ENCODE data around the gene EYA4.

Gene EYA4

DNA sequence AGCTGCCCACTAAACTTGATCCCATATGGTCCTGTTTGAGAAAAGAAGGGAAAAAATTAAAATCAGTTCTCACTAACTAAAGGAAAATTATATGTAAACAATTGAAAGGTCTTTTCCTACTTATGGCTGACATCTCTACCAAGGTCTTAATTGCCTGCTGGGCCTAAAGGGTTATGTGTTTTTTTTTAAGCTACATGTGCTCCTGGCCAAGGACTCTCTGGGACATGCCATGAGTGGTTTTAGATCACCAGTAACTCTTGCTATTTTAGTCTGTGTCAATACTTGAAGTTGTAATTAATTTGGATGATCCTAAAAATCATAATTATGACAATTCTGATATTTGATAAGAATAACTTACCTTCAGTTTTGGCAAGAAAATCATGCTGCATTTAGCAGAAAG lies 35.9 kb upstream of the EYA4 start:
- H3K4me3 ChIP-seq (ENCODE audit: low read depth, low read length): no peak overlapping the region
- TF ChIP-seq, protein P1, sequence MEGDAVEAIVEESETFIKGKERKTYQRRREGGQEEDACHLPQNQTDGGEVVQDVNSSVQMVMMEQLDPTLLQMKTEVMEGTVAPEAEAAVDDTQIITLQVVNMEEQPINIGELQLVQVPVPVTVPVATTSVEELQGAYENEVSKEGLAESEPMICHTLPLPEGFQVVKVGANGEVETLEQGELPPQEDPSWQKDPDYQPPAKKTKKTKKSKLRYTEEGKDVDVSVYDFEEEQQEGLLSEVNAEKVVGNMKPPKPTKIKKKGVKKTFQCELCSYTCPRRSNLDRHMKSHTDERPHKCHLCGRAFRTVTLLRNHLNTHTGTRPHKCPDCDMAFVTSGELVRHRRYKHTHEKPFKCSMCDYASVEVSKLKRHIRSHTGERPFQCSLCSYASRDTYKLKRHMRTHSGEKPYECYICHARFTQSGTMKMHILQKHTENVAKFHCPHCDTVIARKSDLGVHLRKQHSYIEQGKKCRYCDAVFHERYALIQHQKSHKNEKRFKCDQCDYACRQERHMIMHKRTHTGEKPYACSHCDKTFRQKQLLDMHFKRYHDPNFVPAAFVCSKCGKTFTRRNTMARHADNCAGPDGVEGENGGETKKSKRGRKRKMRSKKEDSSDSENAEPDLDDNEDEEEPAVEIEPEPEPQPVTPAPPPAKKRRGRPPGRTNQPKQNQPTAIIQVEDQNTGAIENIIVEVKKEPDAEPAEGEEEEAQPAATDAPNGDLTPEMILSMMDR (IDR thresholded peaks at IDR 0.05; ENCODE audit: low read depth, low read length): no peak

DNA sequence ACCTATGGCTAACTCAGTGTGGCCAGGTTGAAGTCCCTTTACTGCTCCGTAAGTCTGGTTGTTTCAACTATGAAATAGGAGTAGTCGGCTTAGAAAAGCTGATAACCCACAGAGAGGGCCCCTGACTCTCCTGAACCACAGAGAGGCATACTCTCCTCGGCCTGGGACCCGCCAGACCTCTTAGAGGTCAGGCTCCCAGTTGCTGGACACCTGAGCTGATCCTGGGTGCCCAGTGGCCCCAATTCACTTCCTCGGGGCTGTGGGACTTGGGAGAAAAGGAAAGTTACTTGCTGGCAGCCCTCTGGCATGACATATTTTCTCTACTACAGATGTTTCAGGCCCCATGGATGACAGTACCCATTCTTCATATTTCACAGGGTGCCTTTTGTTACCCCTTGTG lies 34.2 kb upstream of the EYA4 start:
- H3K4me3 ChIP-seq (ENCODE audit: low read depth, low read length): no peak overlapping the region
- TF ChIP-seq, protein P1 (IDR thresholded peaks at IDR 0.05; ENCODE audit: low read depth, low read length): no peak

DNA sequence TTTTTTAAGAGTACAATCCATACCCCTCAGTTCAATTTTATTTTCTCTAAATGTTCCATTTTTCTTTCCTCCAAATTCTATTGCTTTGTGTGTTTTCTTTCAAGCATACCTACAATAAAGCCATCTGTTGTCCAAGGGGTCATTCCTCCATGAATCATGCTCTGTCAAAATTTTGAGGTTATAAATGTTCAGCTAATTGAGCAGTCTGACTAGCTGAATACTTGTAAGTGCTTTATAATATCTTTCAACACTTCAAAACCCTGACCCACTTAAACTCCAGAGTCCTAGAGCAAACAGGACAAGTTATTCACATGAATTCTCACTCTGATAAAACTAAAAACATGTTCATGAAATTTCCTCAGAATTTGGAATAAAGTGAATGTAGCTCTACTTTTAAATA lies 33.4 kb upstream of the EYA4 start:
- H3K4me3 ChIP-seq (ENCODE audit: low read depth, low read length): peak overlapping the region; percentile 25
- TF ChIP-seq, protein P1 (IDR thresholded peaks at IDR 0.05; ENCODE audit: low read depth, low read length): no peak

DNA sequence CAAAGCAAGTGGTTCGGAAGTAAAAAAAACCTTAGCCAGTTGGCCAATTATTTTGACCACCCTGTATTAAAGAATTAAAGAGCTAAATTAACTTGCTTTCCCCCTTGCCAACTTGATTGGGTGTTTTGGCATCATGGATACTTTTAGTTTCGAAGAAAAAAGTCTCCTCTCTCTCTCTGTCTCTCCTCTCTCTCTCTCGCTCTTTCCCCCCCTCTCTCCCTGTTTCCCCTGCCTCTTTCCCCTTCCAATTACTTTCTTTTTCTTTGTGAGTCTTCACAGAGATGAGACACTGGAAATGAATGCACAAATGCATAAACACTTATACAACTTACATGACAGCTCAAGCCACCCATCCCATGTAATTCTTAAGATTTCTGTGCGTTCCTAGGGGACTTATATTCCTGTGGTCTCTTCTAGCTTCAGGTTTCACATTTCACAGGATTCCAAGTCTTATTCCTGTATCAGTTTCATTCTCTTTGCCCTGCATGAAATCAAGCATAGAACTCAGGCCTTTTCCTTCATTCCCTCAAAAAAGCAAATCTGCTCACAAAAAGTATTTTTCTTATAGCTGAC lies 32.9 kb upstream of the EYA4 start:
- peak overlapping the region; percentile 25 for H3K4me3 ChIP-seq (ENCODE audit: low read depth, low read length)
- TF ChIP-seq, protein P1 (IDR thresholded peaks at IDR 0.05; ENCODE audit: low read depth, low read length): no peak

DNA sequence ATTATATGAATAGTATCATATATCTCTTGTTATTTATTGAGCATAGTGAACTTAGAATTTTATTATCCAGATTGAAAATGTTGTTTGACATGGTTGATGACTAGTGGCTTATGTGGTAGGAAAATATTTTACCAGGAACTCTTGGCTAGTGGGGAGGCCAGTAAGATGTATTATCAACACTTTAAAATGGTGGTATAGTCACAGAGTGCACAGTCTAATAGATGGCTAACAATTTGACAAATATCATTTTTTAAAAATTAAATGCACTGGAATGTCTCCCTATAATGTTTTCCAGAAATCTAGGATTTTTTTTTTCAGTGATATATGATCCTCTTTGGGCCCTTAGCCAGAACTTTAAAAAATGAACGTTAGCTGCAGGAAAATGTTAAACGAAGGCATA lies 26.9 kb upstream of the EYA4 start:
- TF ChIP-seq, protein P1 (IDR thresholded peaks at IDR 0.05; ENCODE audit: low read depth, low read length): no peak
- no peak overlapping the region for H3K4me3 ChIP-seq (ENCODE audit: low read depth, low read length)

DNA sequence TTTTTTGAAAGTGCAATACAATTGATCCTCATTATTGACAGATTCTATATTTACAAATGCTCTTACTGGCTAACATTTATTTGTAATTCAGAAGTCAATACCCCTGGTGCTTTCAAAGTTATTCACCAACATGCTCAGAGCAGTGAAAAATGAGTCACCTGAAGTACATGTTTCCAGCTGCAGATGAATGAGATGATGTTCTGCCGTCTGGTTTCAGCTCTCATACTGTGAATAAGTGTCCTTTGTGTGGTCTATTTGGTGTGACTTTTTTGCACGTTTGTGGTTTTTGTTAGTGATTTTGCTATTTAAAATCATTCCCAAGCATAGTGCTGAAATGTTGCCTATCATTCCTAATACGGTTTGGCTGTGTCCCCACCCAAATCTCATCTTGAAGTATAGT lies 22.3 kb upstream of the EYA4 start:
- TF ChIP-seq, protein P1 (IDR thresholded peaks at IDR 0.05; ENCODE audit: low read depth, low read length): no peak
- no peak overlapping the region for H3K4me3 ChIP-seq (ENCODE audit: low read depth, low read length)

DNA sequence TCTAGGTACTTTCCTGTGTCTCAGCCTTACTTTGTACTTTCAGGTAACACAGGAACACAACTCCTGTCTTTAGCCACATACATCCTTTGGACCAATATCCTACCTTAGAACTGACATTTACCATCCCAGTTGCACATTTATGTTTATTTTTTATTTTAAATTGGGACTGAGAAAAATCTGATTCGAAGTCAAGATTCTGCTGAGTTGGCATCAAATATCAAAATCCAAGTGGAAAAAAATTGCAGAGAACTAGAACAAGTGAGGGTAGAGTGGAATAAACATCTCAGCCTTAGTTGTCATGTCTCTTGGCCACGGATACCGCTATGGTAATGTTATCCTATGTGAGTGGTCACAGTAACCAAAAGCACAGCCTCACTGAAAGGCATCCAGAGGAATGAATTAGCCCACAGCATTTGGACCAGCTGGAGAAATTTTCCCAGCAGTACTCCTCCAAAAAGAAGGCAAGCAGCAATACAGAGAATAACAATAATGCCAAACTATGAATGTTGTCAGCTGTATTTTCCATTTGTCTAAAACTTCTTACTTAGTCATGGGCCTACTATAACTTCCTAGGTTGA lies 17.6 kb upstream of the EYA4 start:
- no peak overlapping the region for H3K4me3 ChIP-seq (ENCODE audit: low read depth, low read length)
- TF ChIP-seq, protein P1 (IDR thresholded peaks at IDR 0.05; ENCODE audit: low read depth, low read length): no peak

All from WI38 (cell line).